ENCODE data around the gene MAGEB4.

The MAGEB4 gene

DNA sequence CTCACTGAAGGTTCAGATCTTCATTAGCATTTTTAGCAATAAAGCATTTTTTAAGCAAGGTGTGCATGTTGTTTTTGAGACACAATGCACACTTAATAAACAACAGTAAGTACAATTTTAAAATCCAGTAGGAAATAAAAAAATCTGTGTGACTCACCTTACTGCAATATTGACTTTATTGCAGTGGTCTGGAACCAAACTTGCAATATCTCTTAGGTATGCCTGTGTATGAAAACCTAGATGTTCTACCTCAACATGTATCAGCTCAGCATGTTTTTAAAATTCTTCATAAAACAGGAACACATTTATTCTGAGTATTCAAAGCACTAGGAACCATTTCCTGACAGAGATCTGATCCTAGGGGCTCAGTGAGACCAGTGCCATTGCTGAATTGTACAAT, 40.7 kb downstream of the MAGEB4 start:
- Histone ChIP-seq H2BK12ac (ENCODE audit: low read length) (no peak overlapping the region), H3K14ac (ENCODE audit: low read length) (no peak overlapping the region), H3K4ac (ENCODE audit: low read depth, low read length) (no peak overlapping the region), H3K27ac (ENCODE audit: low read depth, low read length) (no peak overlapping the region), H4K12ac (ENCODE audit: low read depth, low read length) (no peak overlapping the region), H4K8ac (ENCODE audit: low read depth, low read length) (no peak overlapping the region), H3K9ac (ENCODE audit: low read length) (no peak overlapping the region), H3K79me1 (ENCODE audit: low read length) (no peaks in the 10 kb centered on the region), H2AFZ (ENCODE audit: insufficient read depth, low read length, poor library complexity) (no peak overlapping the region), H3K27me3 (ENCODE audit: insufficient read depth, low read length) (no peaks in the 10 kb centered on the region), H3K18ac (ENCODE audit: low read length) (no peak overlapping the region), H3K4me1 (ENCODE audit: control insufficient read depth in 1 of 2, insufficient read depth in 2 of 2, low read length in 2 of 2) (no peaks in the 10 kb centered on the region), H3K4me2 (ENCODE audit: low read length) (no peak overlapping the region), H3K36me3 (ENCODE audit: control insufficient read depth in 1 of 2, insufficient read depth in 2 of 2, low read length in 2 of 2) (no peaks in the 10 kb centered on the region), H3K79me2 (ENCODE audit: control insufficient read depth, insufficient read depth, low read length, poor library complexity) (no peaks in the 10 kb centered on the region), H4K91ac (ENCODE audit: low read depth, low read length) (no peak overlapping the region), H3K4me3 (ENCODE audit: low read depth, low read length) (no peak overlapping the region), H3K23ac (ENCODE audit: low read length) (no peak overlapping the region), H2AK5ac (ENCODE audit: low read length) (no peak overlapping the region), H2BK120ac (ENCODE audit: insufficient read depth, low read length, poor library complexity) (no peak overlapping the region), H3K9me3 (ENCODE audit: insufficient read depth, low read depth, low read length) (no peaks in the 10 kb centered on the region), H2BK5ac (ENCODE audit: low read depth, low read length, poor library complexity) (no peak overlapping the region)
- no peak for DNase-seq

DNA sequence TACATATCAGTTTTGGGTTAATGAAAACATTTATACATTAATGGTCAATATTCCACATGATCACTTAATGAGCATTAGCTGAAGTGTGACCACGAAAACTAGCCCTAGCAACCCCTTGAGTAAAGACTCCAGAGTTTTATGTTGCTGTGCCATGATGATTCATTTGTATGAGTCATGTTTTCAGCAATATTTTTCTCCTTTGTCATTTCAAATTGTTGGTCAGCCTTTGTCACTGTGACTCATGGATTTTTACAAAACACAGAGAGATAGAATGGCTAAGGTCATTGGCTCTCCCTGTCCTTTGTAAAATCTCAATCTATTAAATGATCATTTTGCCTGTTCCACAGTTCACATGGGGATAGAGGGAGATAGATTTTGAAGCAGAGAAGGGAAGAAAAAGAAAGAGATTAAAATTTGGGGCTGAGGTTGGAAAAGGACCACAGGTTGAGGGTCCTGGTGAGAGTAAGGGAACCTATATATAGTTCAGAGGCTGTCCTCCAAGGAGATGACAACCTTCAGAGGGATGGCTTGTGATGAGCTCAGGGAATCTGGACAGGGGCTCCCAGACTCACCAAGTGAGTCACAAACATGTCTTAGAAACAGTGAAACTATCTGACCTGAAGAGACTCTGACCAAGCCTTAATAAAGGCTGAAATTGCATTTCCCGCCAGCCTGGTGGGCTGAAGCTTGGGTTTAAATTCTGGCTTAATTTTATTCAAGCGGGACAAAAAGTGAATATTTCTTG, 41.8 kb downstream of the MAGEB4 start:
- peak overlapping the region; percentile 56 for H3K27ac ChIP-seq (ENCODE audit: low read depth, low read length)
- H3K9ac ChIP-seq (ENCODE audit: low read length) = no peak overlapping the region
- H3K4ac ChIP-seq (ENCODE audit: low read depth, low read length) = no peak overlapping the region
- H3K9me3 ChIP-seq (ENCODE audit: insufficient read depth, low read depth, low read length) = no peaks in the 10 kb centered on the region
- peak overlapping the region; percentile 47 for H4K91ac ChIP-seq (ENCODE audit: low read depth, low read length)
- no peaks in the 10 kb centered on the region for H3K79me2 ChIP-seq (ENCODE audit: control insufficient read depth, insufficient read depth, low read length, poor library complexity)
- H3K36me3 ChIP-seq (ENCODE audit: control insufficient read depth in 1 of 2, insufficient read depth in 2 of 2, low read length in 2 of 2) = no peaks in the 10 kb centered on the region
- H2AFZ ChIP-seq (ENCODE audit: insufficient read depth, low read length, poor library complexity) = no peak overlapping the region
- no peaks in the 10 kb centered on the region for H3K4me1 ChIP-seq (ENCODE audit: control insufficient read depth in 1 of 2, insufficient read depth in 2 of 2, low read length in 2 of 2)
- no peaks in the 10 kb centered on the region for H3K27me3 ChIP-seq (ENCODE audit: insufficient read depth, low read length)
- no peak overlapping the region for H3K18ac ChIP-seq (ENCODE audit: low read length)
- H2AK5ac ChIP-seq (ENCODE audit: low read length) = no peak overlapping the region
- no peaks in the 10 kb centered on the region for H3K79me1 ChIP-seq (ENCODE audit: low read length)
- no peak overlapping the region for H3K4me2 ChIP-seq (ENCODE audit: low read length)
- H2BK120ac ChIP-seq (ENCODE audit: insufficient read depth, low read length, poor library complexity) = peak overlapping the region; percentile 13
- no peak overlapping the region for H3K4me3 ChIP-seq (ENCODE audit: low read depth, low read length)
- WGBS (ENCODE audit: extremely low coverage, insufficient coverage, insufficient read length) = no CpG with 5 or more reads among the region's 3 CpGs
- no peak overlapping the region for H2BK12ac ChIP-seq (ENCODE audit: low read length)
- peak overlapping the region; percentile 63 for H2BK5ac ChIP-seq (ENCODE audit: low read depth, low read length, poor library complexity)
- H3K14ac ChIP-seq (ENCODE audit: low read length) = no peak overlapping the region
- H4K8ac ChIP-seq (ENCODE audit: low read depth, low read length) = no peak overlapping the region
- DNase-seq = peak; percentile 0 to 72
- peak overlapping the region; percentile 62 for H4K12ac ChIP-seq (ENCODE audit: low read depth, low read length)
- H3K23ac ChIP-seq (ENCODE audit: low read length) = no peak overlapping the region

All from trophoblast cell (in vitro differentiated cells and primary cell).